ENCODE measurements around the gene ARHGAP8.

- no peak for TF ChIP-seq CTCF (IDR thresholded peaks at IDR 0.05)
- TF ChIP-seq POLR2A (IDR thresholded peaks at IDR 0.05): no peak
- TF ChIP-seq POLR2AphosphoS5 (IDR thresholded peaks at IDR 0.05): no peak
These were observed 154.0 kb downstream of the ARHGAP8 start for GRCh38 chr22:44906248-44906936.

Measured in prostate gland (tissue), 2 donors.